HUES64 (cell line): Measurements from ENCODE around the gene TNIK.
"Not testable (repeated sequence)": the region's sequence is repeated elsewhere in the genome, so short reads cannot be mapped to it uniquely, and the experiment has no call there.

ENCODE experiments used
- H3K27ac ChIP-seq: 2 replicates; pipeline ENCODE4 v1.7.0; 2013; ENCODE audit warnings: low read depth, low read length, inconsistent platforms
- H3K27me3 ChIP-seq: 2 replicates; pipeline ENCODE4 v1.6.1; 2013; ENCODE audit warnings: mild to moderate bottlenecking, low read length; ENCODE audit not compliant: insufficient read depth
- H3K36me3 ChIP-seq: 2 replicates; pipeline ENCODE4 v1.6.1; 2013; ENCODE audit warnings: mild to moderate bottlenecking, low read length; ENCODE audit not compliant: insufficient read depth
- H3K4me1 ChIP-seq: 2 replicates; pipeline ENCODE4 v1.6.1; 2013; ENCODE audit warnings: mild to moderate bottlenecking, low read length, moderate library complexity; ENCODE audit not compliant: insufficient read depth
- H3K4me3 ChIP-seq: 2 replicates; pipeline ENCODE4 v1.5.1; 2013; ENCODE audit warnings: mild to moderate bottlenecking, low read length, moderate library complexity
- H3K9ac ChIP-seq: 2 replicates; pipeline ENCODE4 v1.6.1; 2013; ENCODE audit warnings: mild to moderate bottlenecking, low read depth, low read length
- H3K9me3 ChIP-seq: 2 replicates; pipeline ENCODE4 v1.6.1; 2013; ENCODE audit warnings: low read depth, low read length; ENCODE audit not compliant: insufficient read depth
- WGBS: fragments of 150-250, 120-280 bp; methylation state at CpG from one replicate; pipeline ENCODE4 v1.1.7; 2013; ENCODE audit warnings: missing lambda C conversion rate; 5-methylcytosine and 5-hydroxymethylcytosine counted together

TNIK gene

GRCh38 chr3:171430530-171430929 is 29.7 kb downstream of the TNIK start:
- Histone ChIP-seq H3K27me3 (no peaks in the 10 kb centered on the region), H3K4me1 (peaks cover 59% of the 10 kb centered on the region), H3K9ac (no peak overlapping the region)

GRCh38 chr3:171429635-171430034 is 30.6 kb downstream of the TNIK start:
- Histone ChIP-seq H3K27ac (peak overlapping the region; percentile 79), H3K9ac (no peak overlapping the region), H3K9me3 (peaks cover 9% of the 10 kb centered on the region; the same call in 1 of the 2 replicates), H3K36me3 (no peaks in the 10 kb centered on the region), H3K4me3 (no peak overlapping the region), H3K27me3 (no peaks in the 10 kb centered on the region), H3K4me1 (peaks cover 53% of the 10 kb centered on the region)
- 31% methylated on average over 2 of the region's 2 CpGs for WGBS

More at GRCh38 chr3:171430530-171430929, 29.7 kb downstream of the TNIK start:
- peak overlapping the region; percentile 58; the same call in 1 of the 2 replicates for H3K27ac ChIP-seq
- no peaks in the 10 kb centered on the region for H3K36me3 ChIP-seq
- H3K4me3 ChIP-seq = no peak overlapping the region
- H3K9me3 ChIP-seq = peaks cover 12% of the 10 kb centered on the region; the same call in 1 of the 2 replicates

- WGBS = 77% methylated on average over 3 of the region's 3 CpGs
- peak overlapping the region; percentile 79 for H3K27ac ChIP-seq
- peak overlapping the region; percentile 12; the same call in 1 of the 2 replicates for H3K9ac ChIP-seq
Observed at GRCh38 chr3:171428892-171429291, 31.3 kb downstream of the TNIK start.

GRCh38 chr3:171428321-171428787 is 31.9 kb downstream of the TNIK start:
- 10% methylated on average over 4 of the region's 4 CpGs for WGBS
- Histone ChIP-seq H3K9me3 (no peaks in the 10 kb centered on the region), H3K27ac (peak overlapping the region; percentile 85), H3K27me3 (no peaks in the 10 kb centered on the region), H3K4me3 (no peak overlapping the region; the same call in 1 of the 2 replicates), H3K36me3 (no peaks in the 10 kb centered on the region), H3K9ac (peak overlapping the region; percentile 37; the same call in 1 of the 2 replicates), H3K4me1 (peaks cover 53% of the 10 kb centered on the region)

More at GRCh38 chr3:171428892-171429291, 31.3 kb downstream of the TNIK start:
- no peak overlapping the region for H3K4me3 ChIP-seq
- peaks cover 3% of the 10 kb centered on the region; the same call in 1 of the 2 replicates for H3K9me3 ChIP-seq
- peaks cover 53% of the 10 kb centered on the region for H3K4me1 ChIP-seq
- no peaks in the 10 kb centered on the region for H3K36me3 ChIP-seq
- H3K27me3 ChIP-seq = no peaks in the 10 kb centered on the region

- peak overlapping the region; percentile 85 for H3K27ac ChIP-seq
- no peaks in the 10 kb centered on the region for H3K36me3 ChIP-seq
- WGBS = 43% methylated on average over 4 of the region's 4 CpGs
- no peaks in the 10 kb centered on the region for H3K9me3 ChIP-seq
- no peaks in the 10 kb centered on the region for H3K27me3 ChIP-seq
- peak overlapping the region; percentile 37; the same call in 1 of the 2 replicates for H3K9ac ChIP-seq
- peaks cover 52% of the 10 kb centered on the region for H3K4me1 ChIP-seq
- H3K4me3 ChIP-seq = no peak overlapping the region; the same call in 1 of the 2 replicates
Observed at GRCh38 chr3:171427771-171428320, 32.4 kb downstream of the TNIK start.

GRCh38 chr3:171424063-171424462 is 36.1 kb downstream of the TNIK start:
- H3K9me3 ChIP-seq, H3K27me3 ChIP-seq, H3K4me3 ChIP-seq, H3K9ac ChIP-seq, H3K36me3 ChIP-seq, H3K27ac ChIP-seq: not testable (repeated sequence)
- WGBS = 93% methylated on average over 2 of the region's 2 CpGs
- H3K4me1 ChIP-seq = peaks cover 26% of the 10 kb centered on the region

- not testable (repeated sequence) for H3K36me3 ChIP-seq, H3K4me3 ChIP-seq, H3K9me3 ChIP-seq, H3K9ac ChIP-seq, H3K27me3 ChIP-seq, H3K27ac ChIP-seq
- WGBS = no CpG with 5 or more reads among the region's 2 CpGs
- H3K4me1 ChIP-seq = peaks cover 14% of the 10 kb centered on the region
Observed at GRCh38 chr3:171422855-171423254, 37.4 kb downstream of the TNIK start.

- Histone ChIP-seq H3K9me3 (no peaks in the 10 kb centered on the region), H3K27me3 (no peaks in the 10 kb centered on the region), H3K27ac (no peak overlapping the region), H3K4me1 (no peaks in the 10 kb centered on the region), H3K36me3 (no peaks in the 10 kb centered on the region), H3K9ac (no peak overlapping the region), H3K4me3 (no peak overlapping the region)
- WGBS = 91% methylated on average over 4 of the region's 5 CpGs
Observed at GRCh38 chr3:171420667-171421066, 39.5 kb downstream of the TNIK start.

GRCh38 chr3:171419457-171419856 is 40.7 kb downstream of the TNIK start:
- H3K4me3 ChIP-seq = no peak overlapping the region
- H3K36me3 ChIP-seq = no peaks in the 10 kb centered on the region
- no peaks in the 10 kb centered on the region for H3K27me3 ChIP-seq
- 93% methylated on average over 3 of the region's 3 CpGs for WGBS
- H3K9me3 ChIP-seq = no peaks in the 10 kb centered on the region
- H3K4me1 ChIP-seq = peaks cover 7% of the 10 kb centered on the region
- no peak overlapping the region for H3K9ac ChIP-seq
- no peak overlapping the region for H3K27ac ChIP-seq

GRCh38 chr3:171417813-171418212 is 42.4 kb downstream of the TNIK start:
- Histone ChIP-seq H3K9me3 (no peaks in the 10 kb centered on the region), H3K9ac (no peak overlapping the region), H3K36me3 (no peaks in the 10 kb centered on the region), H3K4me1 (peaks cover 19% of the 10 kb centered on the region), H3K4me3 (no peak overlapping the region), H3K27ac (no peak overlapping the region), H3K27me3 (no peaks in the 10 kb centered on the region)
- WGBS = 97% methylated on average over 3 of the region's 3 CpGs

- no peaks in the 10 kb centered on the region for H3K27me3 ChIP-seq
- H3K9ac ChIP-seq = no peak overlapping the region
- H3K9me3 ChIP-seq = no peaks in the 10 kb centered on the region
- H3K27ac ChIP-seq = no peak overlapping the region
- no peak overlapping the region for H3K4me3 ChIP-seq
- no peaks in the 10 kb centered on the region for H3K36me3 ChIP-seq
- WGBS = no CpG with 5 or more reads among the region's 1 CpG
- peaks cover 22% of the 10 kb centered on the region for H3K4me1 ChIP-seq
Observed at GRCh38 chr3:171417137-171417536, 43.1 kb downstream of the TNIK start.
